ENCODE data around the gene TRIM72. TPM values are rescaled to one million over a fixed set of nuclear protein-coding genes. Genes with fewer than 3 reads are reported as not detected.
"Not testable (repeated sequence)": the region's sequence is repeated elsewhere in the genome, so short reads cannot be mapped to it uniquely, and the experiment has no call there.

The TRIM72 gene
- total RNA-seq, 1 experiment from 2014 or later: 1.2 TPM

GRCh38 chr16:31269541-31269940 lies 55.6 kb downstream of the TRIM72 start:
- Histone ChIP-seq H3K4me2 (ENCODE audit: insufficient read depth, insufficient read length, low read length) (no peak overlapping the region), H2BK5ac (ENCODE audit: insufficient read length, low read length) (no peak overlapping the region), H3K9me3 (ENCODE audit: control insufficient read depth, low read depth, low read length) (no peaks in the 10 kb centered on the region), H4K91ac (ENCODE audit: insufficient read length, low read depth, low read length) (no peak overlapping the region), H4K5ac (ENCODE audit: insufficient read length, low read depth, low read length) (no peak overlapping the region), H2AFZ (ENCODE audit: low read length) (no peak overlapping the region), H3K9ac (ENCODE audit: extremely low read depth, insufficient read length, low read length) (no peak overlapping the region), H3K27me3 (ENCODE audit: insufficient read depth, low read length) (no peaks in the 10 kb centered on the region), H2BK15ac (ENCODE audit: low read depth, low read length) (no peak overlapping the region), H3K79me1 (ENCODE audit: insufficient read depth, low read depth, low read length, poor library complexity, severe bottlenecking) (no peaks in the 10 kb centered on the region), H3K4ac (ENCODE audit: low read depth, low read length) (no peak overlapping the region), H3K27ac (ENCODE audit: insufficient read length, low read depth, low read length) (no peak overlapping the region), H3K14ac (ENCODE audit: insufficient read depth, low read length) (no peak overlapping the region), H2BK20ac (ENCODE audit: low read depth, low read length, poor library complexity, severe bottlenecking) (no peak overlapping the region), H3K56ac (ENCODE audit: insufficient read length, low read depth, low read length) (no peak overlapping the region), H2BK120ac (ENCODE audit: low read depth, low read length, poor library complexity, severe bottlenecking) (no peak overlapping the region), H4K20me1 (ENCODE audit: control insufficient read depth, insufficient read depth, insufficient read length) (no peaks in the 10 kb centered on the region), H3T11ph (ENCODE audit: low read length) (no peak overlapping the region), H3K23me2 (ENCODE audit: insufficient read length, low read depth, low read length, poor library complexity, severe bottlenecking) (no peaks in the 10 kb centered on the region), H3K79me2 (ENCODE audit: insufficient read depth, low read length) (no peaks in the 10 kb centered on the region), H2AK5ac (ENCODE audit: insufficient read length, low read length) (no peak overlapping the region), H3K18ac (ENCODE audit: insufficient read length, low read depth, low read length) (no peak overlapping the region), H4K8ac (replicated peaks; ENCODE audit: insufficient read length, low read depth, low read length) (no peak overlapping the region), H3K4me1 (ENCODE audit: insufficient read depth, low read length) (peaks cover 1% of the 10 kb centered on the region; the same call in 1 of the 2 replicates), H3K23ac (ENCODE audit: insufficient read length, low read depth, low read length) (no peak overlapping the region), H2BK12ac (ENCODE audit: insufficient read length, low read depth, low read length) (no peak overlapping the region)
- Mint-ChIP-seq H3K9me3 (no peaks in the 10 kb centered on the region), H3K4me3 (no peak overlapping the region), H3K27me3 (ENCODE audit: low read depth) (no peaks in the 10 kb centered on the region; the same call in 1 of the 2 replicates), H3K4me1 (peaks cover 26 to 27% of the 10 kb centered on the region in 2 experiments), H3K36me3 (ENCODE audit: insufficient read depth in 1 of 3, low read depth in 3 of 3) (no peaks in the 10 kb centered on the region), H3K27ac (no peak overlapping the region)
- TF ChIP-seq CTCF (conservative IDR thresholded peaks at IDR 0.05): no peak
- WGBS (ENCODE audit: extremely low coverage, insufficient read length, low lambda C conversion rate): no CpG with 5 or more reads among the region's 2 CpGs
- DNase-seq: no peak

- not testable (repeated sequence) for H3K27ac ChIP-seq (ENCODE audit: insufficient read length, low read depth, low read length); H3K36me3 Mint-ChIP-seq (ENCODE audit: insufficient read depth in 1 of 3, low read depth in 3 of 3); H2BK15ac ChIP-seq (ENCODE audit: low read depth, low read length); H4K8ac ChIP-seq (replicated peaks; ENCODE audit: insufficient read length, low read depth, low read length); H3K79me1 ChIP-seq (ENCODE audit: insufficient read depth, low read depth, low read length, poor library complexity, severe bottlenecking); H2BK120ac ChIP-seq (ENCODE audit: low read depth, low read length, poor library complexity, severe bottlenecking); H3K9ac ChIP-seq (ENCODE audit: extremely low read depth, insufficient read length, low read length); H3K27ac Mint-ChIP-seq; H3T11ph ChIP-seq (ENCODE audit: low read length); H2BK12ac ChIP-seq (ENCODE audit: insufficient read length, low read depth, low read length); H2AFZ ChIP-seq (ENCODE audit: low read length); DNase-seq; H3K9me3 Mint-ChIP-seq; H4K5ac ChIP-seq (ENCODE audit: insufficient read length, low read depth, low read length); H3K27me3 Mint-ChIP-seq (ENCODE audit: low read depth); H3K56ac ChIP-seq (ENCODE audit: insufficient read length, low read depth, low read length); H3K79me2 ChIP-seq (ENCODE audit: insufficient read depth, low read length); H4K20me1 ChIP-seq (ENCODE audit: control insufficient read depth, insufficient read depth, insufficient read length); H3K14ac ChIP-seq (ENCODE audit: insufficient read depth, low read length); H3K23me2 ChIP-seq (ENCODE audit: insufficient read length, low read depth, low read length, poor library complexity, severe bottlenecking); H3K9me3 ChIP-seq (ENCODE audit: control insufficient read depth, low read depth, low read length); H3K23ac ChIP-seq (ENCODE audit: insufficient read length, low read depth, low read length); H3K4ac ChIP-seq (ENCODE audit: low read depth, low read length); H3K27me3 ChIP-seq (ENCODE audit: insufficient read depth, low read length); H3K4me2 ChIP-seq (ENCODE audit: insufficient read depth, insufficient read length, low read length); H2BK20ac ChIP-seq (ENCODE audit: low read depth, low read length, poor library complexity, severe bottlenecking); H3K4me3 Mint-ChIP-seq; H4K91ac ChIP-seq (ENCODE audit: insufficient read length, low read depth, low read length); H3K4me1 ChIP-seq (ENCODE audit: insufficient read depth, low read length); H3K18ac ChIP-seq (ENCODE audit: insufficient read length, low read depth, low read length); H2AK5ac ChIP-seq (ENCODE audit: insufficient read length, low read length); H2BK5ac ChIP-seq (ENCODE audit: insufficient read length, low read length)
- H3K4me1 Mint-ChIP-seq: peaks cover 26 to 27% of the 10 kb centered on the region in 2 experiments
- WGBS (ENCODE audit: extremely low coverage, insufficient read length, low lambda C conversion rate): no CpG with 5 or more reads among the region's 3 CpGs
These were observed 56.1 kb downstream of the TRIM72 start for GRCh38 chr16:31269973-31270372.
